Large intestine (tissue), 3 donors: ENCODE results near the gene SLCO3A1. TPM values are rescaled to one million over a fixed set of nuclear protein-coding genes. Genes with fewer than 3 reads are reported as not detected.

Source experiments
- DNase-seq, 2 donors: peaks; one replicate each; pipeline versions ENCODE4 v3.0.0 to v3.0.0-alpha.2; 2013
- H3K27ac ChIP-seq: one replicate; pipeline ENCODE4 v1.5.1; 2013; ENCODE audit warnings: low read length
- H3K27me3 ChIP-seq: 2 replicates; pipeline ENCODE4 v1.6.1; 2013; ENCODE audit warnings: low read length; ENCODE audit not compliant: control insufficient read depth, insufficient read depth
- H3K36me3 ChIP-seq: 2 replicates; pipeline ENCODE4 v1.6.1; 2013; ENCODE audit warnings: low read length; ENCODE audit not compliant: control insufficient read depth, insufficient read depth
- H3K4me1 ChIP-seq: one replicate; pipeline ENCODE4 v1.6.1; 2013; ENCODE audit warnings: low read length; ENCODE audit not compliant: control insufficient read depth, insufficient read depth
- H3K4me3 ChIP-seq: one replicate; pipeline ENCODE4 v1.5.1; 2013; ENCODE audit warnings: low read length
- H3K9me3 ChIP-seq: one replicate; pipeline ENCODE4 v1.6.1; 2013; ENCODE audit warnings: mild to moderate bottlenecking, low read depth, low read length, moderate library complexity; ENCODE audit not compliant: control insufficient read depth
- WGBS: methylation state at CpG from one replicate; pipeline ENCODE4 v1.1.5; 2013; ENCODE audit warnings: low lambda C conversion rate; ENCODE audit not compliant: insufficient coverage; 5-methylcytosine and 5-hydroxymethylcytosine counted together
- polyA plus RNA-seq: library from polyadenylated mRNA; unstranded; fragments of 120-200 nt; gene quantifications from one replicate; pipeline ENCODE4 v1.2.1, GENCODE V29; 2013

The SLCO3A1 gene
- polyA plus RNA-seq, 1 donor = 5.1 TPM

GRCh38 chr15:91995146-91995545 is 141.6 kb downstream of the SLCO3A1 start:
- H3K36me3 ChIP-seq = no peaks in the 10 kb centered on the region
- H3K27ac ChIP-seq = no peak overlapping the region
- DNase-seq = no peak
- no peaks in the 10 kb centered on the region for H3K9me3 ChIP-seq
- WGBS = no CpG with 5 or more reads among the region's 3 CpGs
- no peaks in the 10 kb centered on the region for H3K4me1 ChIP-seq
- H3K4me3 ChIP-seq = no peak overlapping the region
- H3K27me3 ChIP-seq = peaks cover 2% of the 10 kb centered on the region

GRCh38 chr15:91997163-91997562 is 143.7 kb downstream of the SLCO3A1 start:
- peaks cover 2% of the 10 kb centered on the region for H3K27me3 ChIP-seq
- no CpG with 5 or more reads among the region's 2 CpGs for WGBS
- DNase-seq = no peak
- no peaks in the 10 kb centered on the region for H3K36me3 ChIP-seq
- H3K27ac ChIP-seq = no peak overlapping the region
- H3K4me1 ChIP-seq = no peaks in the 10 kb centered on the region
- no peaks in the 10 kb centered on the region for H3K9me3 ChIP-seq
- H3K4me3 ChIP-seq = no peak overlapping the region

GRCh38 chr15:92000709-92001108 is 147.2 kb downstream of the SLCO3A1 start:
- WGBS = 28% methylated on average over 2 of the region's 6 CpGs
- no peaks in the 10 kb centered on the region for H3K9me3 ChIP-seq
- no peak for DNase-seq
- peaks cover 2% of the 10 kb centered on the region for H3K27me3 ChIP-seq
- no peaks in the 10 kb centered on the region for H3K4me1 ChIP-seq
- H3K4me3 ChIP-seq = no peak overlapping the region
- no peak overlapping the region for H3K27ac ChIP-seq
- no peaks in the 10 kb centered on the region for H3K36me3 ChIP-seq

GRCh38 chr15:92001307-92001706 is 147.8 kb downstream of the SLCO3A1 start:
- no CpG with 5 or more reads among the region's 1 CpG for WGBS
- H3K27ac ChIP-seq = no peak overlapping the region
- no peaks in the 10 kb centered on the region for H3K36me3 ChIP-seq

GRCh38 chr15:92002666-92003065 is 149.2 kb downstream of the SLCO3A1 start:
- WGBS = no CpG with 5 or more reads among the region's 4 CpGs
- Histone ChIP-seq H3K4me1 (no peaks in the 10 kb centered on the region), H3K9me3 (no peaks in the 10 kb centered on the region), H3K27me3 (peaks cover 2% of the 10 kb centered on the region), H3K27ac (no peak overlapping the region), H3K4me3 (no peak overlapping the region), H3K36me3 (no peaks in the 10 kb centered on the region)
- no peak for DNase-seq

More at GRCh38 chr15:92001307-92001706, 147.8 kb downstream of the SLCO3A1 start:
- H3K9me3 ChIP-seq = no peaks in the 10 kb centered on the region
- H3K4me3 ChIP-seq = no peak overlapping the region
- H3K27me3 ChIP-seq = peaks cover 2% of the 10 kb centered on the region
- no peak for DNase-seq
- no peaks in the 10 kb centered on the region for H3K4me1 ChIP-seq

- peaks cover 2% of the 10 kb centered on the region for H3K27me3 ChIP-seq
- no peak overlapping the region for H3K4me3 ChIP-seq
- H3K36me3 ChIP-seq = no peaks in the 10 kb centered on the region
- DNase-seq = no peak
- WGBS = no CpG with 5 or more reads among the region's 9 CpGs
- H3K27ac ChIP-seq = no peak overlapping the region
- no peaks in the 10 kb centered on the region for H3K4me1 ChIP-seq
- H3K9me3 ChIP-seq = no peaks in the 10 kb centered on the region
These were observed 150.1 kb downstream of the SLCO3A1 start for GRCh38 chr15:92003515-92004067.

- WGBS = no CpG with 5 or more reads among the region's 6 CpGs
- no peaks in the 10 kb centered on the region for H3K36me3 ChIP-seq
- no peak for DNase-seq
- no peaks in the 10 kb centered on the region for H3K9me3 ChIP-seq
- H3K27me3 ChIP-seq = no peaks in the 10 kb centered on the region
- H3K27ac ChIP-seq = no peak overlapping the region
- no peaks in the 10 kb centered on the region for H3K4me1 ChIP-seq
- H3K4me3 ChIP-seq = no peak overlapping the region
These were observed 151.6 kb downstream of the SLCO3A1 start for GRCh38 chr15:92005154-92005553.

GRCh38 chr15:92006186-92007028 is 152.9 kb downstream of the SLCO3A1 start:
- no peaks in the 10 kb centered on the region for H3K27me3 ChIP-seq
- no peaks in the 10 kb centered on the region for H3K4me1 ChIP-seq
- H3K9me3 ChIP-seq = no peaks in the 10 kb centered on the region
- H3K36me3 ChIP-seq = no peaks in the 10 kb centered on the region
- no peak overlapping the region for H3K4me3 ChIP-seq
- H3K27ac ChIP-seq = no peak overlapping the region
- peak; percentile 19 to 48 for DNase-seq
- WGBS = 100% methylated on average over 2 of the region's 7 CpGs

GRCh38 chr15:92009162-92009561 is 155.7 kb downstream of the SLCO3A1 start:
- H3K27ac ChIP-seq = no peak overlapping the region
- WGBS = no CpG with 5 or more reads among the region's 6 CpGs
- H3K27me3 ChIP-seq = no peaks in the 10 kb centered on the region

GRCh38 chr15:92011611-92012367 is 158.3 kb downstream of the SLCO3A1 start:
- DNase-seq = no peak
- no peak overlapping the region for H3K27ac ChIP-seq
- H3K4me3 ChIP-seq = no peak overlapping the region
- H3K27me3 ChIP-seq = no peaks in the 10 kb centered on the region
- H3K9me3 ChIP-seq = no peaks in the 10 kb centered on the region
- peaks cover 3% of the 10 kb centered on the region for H3K4me1 ChIP-seq
- WGBS = no CpG with 5 or more reads among the region's 14 CpGs
- no peaks in the 10 kb centered on the region for H3K36me3 ChIP-seq

More at GRCh38 chr15:92009162-92009561, 155.7 kb downstream of the SLCO3A1 start:
- no peaks in the 10 kb centered on the region for H3K9me3 ChIP-seq
- no peak overlapping the region for H3K4me3 ChIP-seq
- DNase-seq = no peak
- peaks cover 3% of the 10 kb centered on the region for H3K4me1 ChIP-seq
- no peaks in the 10 kb centered on the region for H3K36me3 ChIP-seq
